Neural progenitor cell (in vitro differentiated cells): ENCODE results near the gene ESYT3. TPM values are rescaled to one million over a fixed set of nuclear protein-coding genes. Genes with fewer than 3 reads are reported as not detected.

Experiments
- DNase-seq: peaks from one replicate; pipeline ENCODE4 v3.0.0-alpha.2; 2016; ENCODE audit warnings: low spot score
- H2AFZ ChIP-seq: fragments of 200-600 bp; sonication (generic); replicated peaks from 2 replicates; pipeline ENCODE4 v1.6.1; 2016; ENCODE audit warnings: antibody characterized with exemption
- H3F3A ChIP-seq: fragments of 200-600 bp; sonication (generic); 2 replicates; pipeline ENCODE4 v1.6.1; 2016; ENCODE audit warnings: antibody characterized with exemption, low read depth
- H3K27ac ChIP-seq: fragments of 200-600 bp; sonication (generic); 2 replicates; pipeline ENCODE4 v1.5.1; 2016; ENCODE audit warnings: mild to moderate bottlenecking
- H3K27me3 ChIP-seq: fragments of 200-600 bp; sonication (generic); 2 replicates; pipeline ENCODE4 v1.6.1; 2016; ENCODE audit warnings: mild to moderate bottlenecking, moderate library complexity
- H3K36me3 ChIP-seq: fragments of 200-600 bp; sonication (generic); 2 replicates; pipeline ENCODE4 v1.5.1; 2016
- H3K4me1 ChIP-seq: fragments of 200-600 bp; sonication (generic); 2 replicates; pipeline ENCODE4 v1.6.1; 2016; ENCODE audit warnings: mixed run types
- H3K4me2 ChIP-seq: fragments of 200-600 bp; sonication (generic); 2 replicates; pipeline ENCODE4 v1.6.1; 2016
- H3K4me3 ChIP-seq: fragments of 200-600 bp; sonication (generic); 2 replicates; pipeline ENCODE4 v1.5.1; 2016
- H3K79me2 ChIP-seq: fragments of 200-600 bp; sonication (generic); 2 replicates; pipeline ENCODE4 v1.6.1; 2016; ENCODE audit warnings: low read depth
- H3K9ac ChIP-seq: fragments of 200-600 bp; sonication (generic); 2 replicates; pipeline ENCODE4 v1.6.1; 2016
- H3K9me3 ChIP-seq: fragments of 200-600 bp; sonication (generic); 2 replicates; pipeline ENCODE4 v1.5.1; 2016; ENCODE audit warnings: low read depth
- H4K20me1 ChIP-seq: fragments of 200-600 bp; sonication (generic); 2 replicates; pipeline ENCODE4 v1.6.1; 2016; ENCODE audit warnings: low read depth
- H3K27ac Mint-ChIP-seq: 3 replicates; pipeline ENCODE4 v1.8.0; 2021; ENCODE audit warnings: mixed read lengths
- H3K27me3 Mint-ChIP-seq: 2 replicates; pipeline ENCODE4 v1.8.0; 2022; ENCODE audit warnings: low read depth, mild to moderate bottlenecking, inconsistent platforms, moderate library complexity, mixed read lengths; ENCODE audit not compliant: insufficient read depth
- H3K36me3 Mint-ChIP-seq: 3 replicates; pipeline ENCODE4 v1.8.0; 2021; ENCODE audit warnings: mixed read lengths
- H3K4me1 Mint-ChIP-seq: 3 replicates; pipeline ENCODE4 v1.8.0; 2021; ENCODE audit warnings: mixed read lengths
- H3K4me3 Mint-ChIP-seq: 3 replicates; pipeline ENCODE4 v1.8.0; 2021; ENCODE audit warnings: mild to moderate bottlenecking, moderate library complexity, mixed read lengths
- H3K9me3 Mint-ChIP-seq: 3 replicates; pipeline ENCODE4 v1.8.0; 2020; ENCODE audit warnings: mixed read lengths
- CTCF ChIP-seq: fragments of 200-600 bp; sonication (generic); IDR thresholded peaks from 2 replicates; pipeline ENCODE4 v1.5.1; 2017; ENCODE audit warnings: antibody characterized with exemption, mild to moderate bottlenecking
- EZH2 ChIP-seq: fragments of 200-600 bp; sonication (generic); IDR thresholded peaks from 2 replicates; pipeline ENCODE4 v1.6.1; 2017; ENCODE audit warnings: antibody characterized with exemption, mild to moderate bottlenecking, moderate library complexity
- EZH2phosphoT487 ChIP-seq: fragments of 200-600 bp; sonication (generic); IDR thresholded peaks from 2 replicates; pipeline ENCODE4 v1.6.1; 2017; ENCODE audit warnings: antibody characterized with exemption
- total RNA-seq: library from RNA; depleted of rRNA; stranded (reverse); fragments of >200 nt; gene quantifications from 2 replicates; pipeline ENCODE4 v1.2.3, GENCODE V29; 2015; ENCODE audit warnings: low replicate concordance

The ESYT3 gene
- total RNA-seq, 1 donor from 2014 or later: 1.4 TPM

GRCh38 chr3:138429665-138430064, 4.8 kb upstream of the ESYT3 start:
- Mint-ChIP-seq H3K36me3 (no peaks in the 10 kb centered on the region), H3K4me3 (no peak overlapping the region), H3K9me3 (peaks cover 3% of the 10 kb centered on the region), H3K27me3 (peaks cover 17% of the 10 kb centered on the region), H3K27ac (no peak overlapping the region), H3K4me1 (no peaks in the 10 kb centered on the region)
- Histone ChIP-seq H3K4me1 (peaks cover under 1% of the 10 kb centered on the region), H3K9ac (no peak overlapping the region), H3K4me2 (no peak overlapping the region), H3F3A (no peaks in the 10 kb centered on the region), H4K20me1 (no peaks in the 10 kb centered on the region), H3K9me3 (no peaks in the 10 kb centered on the region), H3K4me3 (no peak overlapping the region), H3K27ac (no peak overlapping the region), H3K79me2 (no peaks in the 10 kb centered on the region), H2AFZ (no peak overlapping the region), H3K27me3 (peaks cover 23% of the 10 kb centered on the region), H3K36me3 (no peaks in the 10 kb centered on the region)
- TF ChIP-seq CTCF (no peak), EZH2phosphoT487 (no peak)
- DNase-seq: no peak

GRCh38 chr3:138432576-138433240, 1.7 kb upstream of the ESYT3 start:
- no peaks in the 10 kb centered on the region for H3K4me1 Mint-ChIP-seq
- Histone ChIP-seq H3F3A (no peaks in the 10 kb centered on the region), H3K4me3 (no peak overlapping the region), H2AFZ (no peak overlapping the region), H3K27ac (no peak overlapping the region), H3K9me3 (no peaks in the 10 kb centered on the region), H3K9ac (no peak overlapping the region), H4K20me1 (peaks cover 4% of the 10 kb centered on the region), H3K4me2 (no peak overlapping the region), H3K4me1 (peaks cover 5% of the 10 kb centered on the region), H3K79me2 (no peaks in the 10 kb centered on the region), H3K27me3 (peaks cover 53% of the 10 kb centered on the region), H3K36me3 (no peaks in the 10 kb centered on the region)
- no peaks in the 10 kb centered on the region for H3K36me3 Mint-ChIP-seq
- TF ChIP-seq CTCF (no peak), EZH2phosphoT487 (no peak), EZH2 (no peak)
- H3K27ac Mint-ChIP-seq: no peak overlapping the region
- H3K9me3 Mint-ChIP-seq: peaks cover 5% of the 10 kb centered on the region
- H3K4me3 Mint-ChIP-seq: no peak overlapping the region
- no peak for DNase-seq
- H3K27me3 Mint-ChIP-seq: peaks cover 42% of the 10 kb centered on the region

GRCh38 chr3:138433892-138434275, 532 bp upstream of the ESYT3 start:
- Histone ChIP-seq H3K4me1 (peaks cover 5% of the 10 kb centered on the region), H3K36me3 (no peaks in the 10 kb centered on the region), H3K9me3 (no peaks in the 10 kb centered on the region), H3K27ac (no peak overlapping the region), H4K20me1 (peaks cover 4% of the 10 kb centered on the region), H3K79me2 (no peaks in the 10 kb centered on the region), H3K4me2 (no peak overlapping the region), H3K27me3 (peaks cover 55% of the 10 kb centered on the region), H3K4me3 (peak overlapping the region; percentile 9), H3F3A (no peaks in the 10 kb centered on the region), H2AFZ (no peak overlapping the region), H3K9ac (no peak overlapping the region)
- Mint-ChIP-seq H3K9me3 (peaks cover 5% of the 10 kb centered on the region), H3K4me3 (peak overlapping the region; percentile 57), H3K27me3 (peaks cover 46% of the 10 kb centered on the region), H3K27ac (no peak overlapping the region), H3K4me1 (peaks cover 5% of the 10 kb centered on the region), H3K36me3 (no peaks in the 10 kb centered on the region)
- TF ChIP-seq EZH2phosphoT487 (no peak), CTCF (no peak), EZH2 (no peak)
- DNase-seq: no peak
